ENCODE measurements around the gene TIGD1.

DNA sequence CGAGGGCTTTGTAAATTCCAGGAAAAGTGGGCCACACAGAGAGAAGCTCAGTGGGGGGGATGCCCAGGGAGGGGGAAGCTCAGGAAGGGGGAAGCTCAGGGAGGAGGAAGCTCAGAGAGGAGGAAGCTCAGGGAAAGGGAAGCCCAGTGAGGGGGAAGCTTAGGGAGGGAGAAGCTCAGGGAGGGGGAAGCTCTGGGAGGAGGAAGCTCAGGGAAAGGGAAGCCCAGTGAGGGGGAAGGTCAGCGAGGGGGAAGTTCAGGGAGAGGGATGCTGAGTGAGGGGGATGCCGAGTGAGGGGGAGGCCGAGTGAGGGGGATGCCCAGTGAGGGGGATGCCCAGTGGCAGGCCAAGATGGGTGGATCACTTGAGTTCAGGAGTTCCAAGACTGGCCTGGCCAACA, 11.7 kb downstream of the TIGD1 start:
- TF ChIP-seq POLR2A (IDR thresholded peaks at IDR 0.05) = no peak
- no peak for TF ChIP-seq CTCF (IDR thresholded peaks at IDR 0.05)

All from body of pancreas (tissue), 4 donors.